GM19455 (cell line): Measurements from ENCODE around the gene NECTIN3.
A peak's percentile ranks its signal among the peaks of the same experiment; 100 is the strongest.

Experiments
- ATAC-seq: cut with Tn5 transposase; IDR thresholded peaks from one replicate; pipeline ENCODE4 v1.9.1; 2021; ENCODE audit not compliant: unreplicated experiment

Gene NECTIN3

DNA sequence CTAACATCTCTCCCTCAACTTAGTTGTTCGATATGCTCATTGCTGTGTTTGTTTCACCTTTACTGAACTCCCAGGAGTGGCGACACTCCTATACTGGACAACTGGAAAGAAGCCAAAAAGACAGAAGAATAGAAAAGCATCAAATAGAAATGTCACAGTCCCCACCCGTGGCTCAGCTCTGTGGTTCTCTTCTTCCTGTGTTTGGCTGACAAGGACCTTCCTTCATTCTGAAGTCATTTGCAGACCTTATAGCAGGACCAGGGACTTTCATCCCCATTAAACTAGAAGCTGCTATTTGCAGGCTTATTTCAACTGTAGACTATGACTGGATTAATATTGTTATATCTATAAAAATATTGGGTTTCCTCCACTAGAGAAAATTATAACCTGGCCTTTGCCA, 125.9 kb downstream of the NECTIN3 start:
- ATAC-seq, result no peak

DNA sequence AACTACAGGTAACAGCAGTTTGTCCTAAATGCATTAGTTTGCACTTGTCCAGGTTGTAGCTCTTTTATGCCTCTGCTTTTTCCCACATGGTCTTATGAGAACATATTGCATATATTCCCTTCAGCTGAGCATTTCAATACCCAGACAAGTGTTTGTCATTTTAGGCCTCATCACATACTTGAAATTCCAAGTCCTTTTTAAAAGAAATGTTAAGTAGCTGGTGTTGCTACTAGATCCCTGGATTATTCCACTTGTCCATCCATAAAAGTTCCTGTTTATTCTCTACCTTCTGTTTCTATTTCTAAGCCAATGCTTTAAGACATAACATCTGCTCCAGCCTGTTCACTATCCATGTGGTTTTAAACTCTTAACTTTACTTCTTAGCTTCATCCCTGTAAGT, 128.4 kb downstream of the NECTIN3 start:
- no peak for ATAC-seq

DNA sequence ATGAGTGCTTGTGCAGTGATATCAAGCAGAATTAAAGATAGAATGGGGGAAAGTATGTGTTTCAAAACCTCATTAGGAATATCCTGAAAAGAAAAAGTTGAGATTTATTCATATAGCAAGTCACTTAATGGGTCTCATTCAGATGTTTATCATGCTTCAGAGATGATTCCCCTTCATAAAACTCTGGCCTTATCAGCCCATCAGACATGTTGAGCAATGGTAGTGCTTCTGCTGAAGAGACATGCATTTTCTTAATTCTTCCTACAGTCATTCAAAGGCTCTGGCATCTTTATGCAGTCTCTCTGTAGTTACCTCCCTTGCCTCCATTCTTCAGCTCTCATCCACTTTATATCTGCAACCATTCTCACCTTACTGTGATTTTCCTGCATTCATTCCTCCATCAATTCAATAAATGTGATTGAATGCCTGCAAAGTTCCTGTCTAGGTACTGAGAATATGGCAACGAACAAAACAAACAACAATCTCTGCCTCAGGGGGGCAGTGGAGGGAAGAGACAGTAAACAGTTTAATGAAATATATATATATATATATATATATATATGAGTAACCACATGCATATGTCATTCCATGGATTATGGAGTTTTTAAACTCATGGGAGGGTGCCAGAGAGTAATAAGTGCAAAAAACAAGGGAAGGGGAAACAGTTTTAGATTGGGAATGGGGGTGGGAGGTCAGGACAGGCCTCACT, 138.5 kb downstream of the NECTIN3 start:
- no peak for ATAC-seq

DNA sequence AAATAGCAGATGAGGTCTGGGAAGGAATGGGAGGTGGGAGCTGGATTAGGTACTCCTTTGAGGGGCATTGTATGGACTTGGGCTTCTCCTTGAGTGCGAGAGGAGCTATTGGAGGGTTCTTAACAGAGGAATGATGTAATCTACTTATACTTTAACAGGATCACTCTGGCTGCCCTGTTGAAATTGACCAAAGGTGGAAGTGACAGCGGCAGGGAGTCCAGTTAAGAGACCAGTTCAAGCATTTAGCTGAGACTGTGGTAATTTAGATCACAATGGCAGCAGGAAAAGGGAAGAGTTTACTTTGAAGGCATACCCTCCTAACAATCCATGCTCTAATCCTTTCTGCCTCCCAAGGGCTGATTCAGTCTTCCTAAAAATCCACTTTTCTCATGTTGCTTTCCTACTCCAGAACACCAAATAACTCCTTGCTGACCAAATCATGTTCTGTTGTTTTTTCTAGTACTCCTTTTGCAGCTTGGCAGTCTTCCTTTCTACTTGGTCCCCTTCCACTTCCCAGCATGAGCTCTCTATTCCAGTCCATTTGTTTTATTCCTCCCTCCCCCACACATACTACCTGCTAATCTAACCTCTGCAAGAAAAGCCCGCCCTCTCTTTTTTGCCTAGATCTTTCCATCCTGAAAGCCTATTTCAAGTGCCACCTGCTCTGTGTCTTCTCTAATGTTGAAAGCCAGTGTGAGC, 139.4 kb downstream of the NECTIN3 start:
- ATAC-seq, result no peak

DNA sequence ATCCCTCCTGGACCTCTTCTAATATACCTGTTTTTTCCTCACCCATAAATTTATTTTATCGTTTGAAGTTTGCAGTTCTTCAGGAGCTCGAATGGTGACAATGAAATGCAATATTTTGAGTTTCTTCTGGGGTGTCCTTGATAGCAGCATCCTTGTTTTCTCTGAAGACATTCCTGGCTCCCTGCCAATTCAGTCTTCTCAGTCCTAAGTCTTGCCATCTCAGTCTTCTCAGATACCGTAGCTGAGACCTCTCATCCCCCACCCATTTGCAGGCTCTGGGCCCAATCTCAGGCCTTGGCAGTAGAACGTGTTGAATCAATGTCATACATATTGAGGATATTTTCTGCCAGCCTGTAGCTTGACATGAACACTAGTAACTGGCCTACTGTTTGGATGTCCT, 140.9 kb downstream of the NECTIN3 start:
- ATAC-seq, result no peak

DNA sequence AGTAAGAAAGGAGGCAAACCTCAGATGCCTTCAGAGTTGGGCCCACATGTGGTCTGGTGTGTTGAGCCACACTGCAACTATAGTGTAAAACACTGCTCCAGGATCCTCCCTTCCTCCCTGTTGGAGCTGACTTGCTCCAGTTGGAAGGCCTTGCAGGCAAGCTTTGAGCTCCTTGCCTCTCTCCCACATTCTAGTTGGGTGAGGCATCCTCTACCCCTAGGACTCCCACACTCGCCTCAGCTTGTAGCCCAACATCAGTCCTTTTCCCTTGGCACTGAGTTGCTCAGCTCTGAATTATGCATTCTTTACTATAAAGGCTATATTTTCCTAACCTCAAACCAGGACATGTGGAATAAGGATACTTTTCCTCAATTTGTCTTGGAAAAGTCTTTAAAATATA, 143.9 kb downstream of the NECTIN3 start:
- ATAC-seq, result no peak

DNA sequence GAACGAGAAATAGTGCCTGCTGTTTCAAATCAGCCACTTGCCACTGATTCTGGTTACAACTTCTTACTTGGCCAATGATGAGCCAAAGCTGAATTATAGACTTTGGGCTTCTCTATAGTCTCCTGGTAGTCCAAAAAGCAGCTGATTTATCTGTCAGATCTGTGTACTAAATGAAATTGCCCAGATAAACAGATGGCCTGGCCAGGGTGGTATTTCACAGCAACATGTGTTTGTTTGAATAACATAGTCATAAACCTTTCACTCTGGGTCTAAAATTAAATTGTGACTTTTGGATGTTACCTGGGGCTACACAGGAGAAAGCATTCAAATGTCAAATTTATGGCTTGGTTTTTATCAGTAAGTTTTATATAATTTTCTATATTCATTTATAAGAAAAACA, 147.0 kb downstream of the NECTIN3 start:
- no peak for ATAC-seq

DNA sequence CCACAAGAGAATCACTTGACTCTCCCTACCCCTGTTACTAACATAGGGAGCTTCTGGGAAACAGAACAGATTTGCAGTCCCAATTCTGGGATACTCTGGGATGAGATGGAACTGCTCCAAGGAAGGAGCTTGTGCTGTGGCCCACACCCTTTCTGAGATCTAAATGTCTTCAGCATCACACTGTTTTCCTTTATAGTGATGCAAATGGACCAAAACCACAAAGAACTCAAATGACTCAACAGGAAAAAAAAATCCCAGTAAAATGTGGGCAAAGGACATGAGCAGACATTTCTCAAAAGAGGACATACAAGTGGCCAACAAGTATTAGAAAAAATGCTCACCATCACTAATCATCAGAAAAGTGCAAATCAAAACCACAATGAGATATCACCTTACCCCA, 155.6 kb downstream of the NECTIN3 start:
- no peak for ATAC-seq

DNA sequence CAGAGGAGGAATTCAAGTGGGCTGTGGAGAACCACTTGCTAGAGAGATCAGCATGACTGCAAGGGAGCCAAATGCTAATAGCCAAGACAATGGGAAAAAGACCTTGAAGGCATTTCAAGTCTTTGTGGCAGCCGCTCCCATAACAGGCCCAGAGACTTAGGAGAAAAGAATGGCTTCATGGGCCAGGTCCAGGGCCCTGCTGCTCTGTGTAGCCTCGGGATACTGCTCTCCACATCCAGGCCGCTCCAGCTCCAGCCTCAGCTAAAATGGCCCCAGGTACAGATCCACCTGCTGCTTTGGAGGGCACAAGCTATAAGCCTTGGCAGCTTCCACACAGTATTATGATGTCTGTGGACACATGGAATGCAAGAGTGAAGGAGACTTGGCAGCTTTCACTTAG, 157.7 kb downstream of the NECTIN3 start:
- no peak for ATAC-seq

DNA sequence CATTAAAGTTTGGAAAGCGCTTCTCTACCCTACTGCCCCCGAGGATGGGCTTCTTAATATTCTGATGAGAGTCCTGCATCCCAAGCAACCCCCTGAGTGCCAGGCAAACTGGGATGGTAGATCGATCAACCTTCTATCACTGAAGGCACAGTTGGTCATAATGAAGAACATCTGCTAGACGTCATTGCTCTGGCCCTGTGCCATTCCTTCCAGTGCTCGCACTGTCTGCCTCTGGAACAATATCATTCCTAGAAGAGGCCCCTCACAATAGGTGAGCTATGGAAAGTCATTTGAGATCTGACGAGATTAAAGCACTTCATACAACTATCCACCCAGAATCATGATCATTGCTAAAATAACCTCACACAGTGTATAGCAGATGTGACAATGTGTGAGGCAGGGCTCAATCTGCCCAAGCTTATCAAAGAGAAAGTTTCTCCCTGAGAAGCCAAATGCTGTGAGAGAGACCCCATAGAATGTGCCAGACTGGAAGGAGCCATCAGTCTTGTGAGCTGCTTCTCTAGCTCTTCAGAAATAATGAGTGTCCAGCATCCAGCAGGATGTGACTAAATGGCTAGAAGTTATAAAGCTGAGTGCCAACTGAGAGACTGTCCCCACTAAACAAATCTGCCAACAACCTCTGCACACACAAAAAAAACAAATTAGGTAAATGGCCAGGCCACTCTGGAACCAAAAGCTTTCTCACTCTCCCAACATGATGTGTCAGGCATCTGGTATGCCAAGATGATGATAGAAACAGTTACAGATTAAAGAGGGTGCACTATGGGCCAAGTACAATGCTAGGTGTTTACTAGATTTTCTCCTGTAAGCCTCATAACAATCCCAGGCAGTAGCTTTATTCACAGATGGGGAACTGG, 165.5 kb downstream of the NECTIN3 start:
- ATAC-seq, result no peak

DNA sequence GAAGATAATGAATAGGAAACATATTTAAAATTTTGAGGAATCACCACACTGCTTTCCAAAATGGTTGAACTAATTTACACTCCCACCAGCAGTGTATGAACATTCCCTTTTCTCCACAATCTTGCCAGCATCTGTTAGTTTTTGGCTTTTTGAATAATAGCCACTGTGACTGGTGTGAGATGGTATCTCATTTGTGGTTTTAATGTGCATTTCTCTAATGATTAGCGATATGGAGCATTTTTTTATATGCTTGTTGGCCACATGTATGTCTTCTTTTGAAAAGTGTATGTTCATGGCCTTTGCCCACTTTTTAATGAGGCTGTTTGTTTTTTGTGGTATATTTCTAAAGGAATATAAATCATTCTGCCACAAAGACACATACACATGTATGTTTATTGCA, 166.3 kb downstream of the NECTIN3 start:
- no peak for ATAC-seq

DNA sequence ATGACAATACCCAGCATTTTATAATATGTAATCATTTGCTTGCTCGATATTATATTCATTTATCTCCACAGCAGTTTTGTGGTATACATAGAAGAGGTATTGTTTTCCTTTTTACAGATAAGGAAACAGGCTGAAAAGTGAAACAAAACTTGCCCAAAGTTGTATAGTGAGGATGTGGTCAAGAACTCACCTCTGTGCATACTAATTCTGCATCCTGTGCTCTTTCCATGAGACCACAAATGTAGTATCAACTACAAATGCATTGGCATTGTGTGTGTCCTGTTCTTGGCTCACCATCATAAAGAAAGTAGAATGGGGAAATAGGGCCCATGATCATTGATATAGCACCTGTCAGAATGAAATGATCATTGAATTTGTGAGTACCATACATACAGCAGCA, 167.3 kb downstream of the NECTIN3 start:
- ATAC-seq, result peak; percentile 97

DNA sequence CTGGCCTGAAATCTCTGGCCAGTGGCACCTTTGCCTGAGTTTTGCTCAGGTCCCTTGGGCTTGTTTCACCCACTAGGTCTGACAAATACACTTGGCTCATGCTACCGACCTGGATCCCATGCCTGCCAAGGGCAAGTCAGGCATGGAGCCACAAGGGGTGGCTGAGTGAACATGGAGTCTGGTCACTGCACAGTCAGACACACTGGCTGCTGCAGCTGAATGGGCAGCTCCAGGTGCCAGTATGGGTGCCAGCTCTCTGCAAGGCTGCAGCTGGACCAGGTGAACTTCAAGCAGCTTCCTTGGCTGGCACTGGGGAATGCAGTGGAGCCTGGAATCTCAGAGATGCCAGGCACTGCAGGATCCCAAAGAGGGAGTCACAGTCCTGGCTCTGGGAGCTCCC, 170.3 kb downstream of the NECTIN3 start:
- no peak for ATAC-seq
